Nephron progenitor cell (in vitro differentiated cells): Measurements from ENCODE around the gene GRM8.
"Not testable (repeated sequence)": the region's sequence is repeated elsewhere in the genome, so short reads cannot be mapped to it uniquely, and the experiment has no call there.

Source experiments
- DNase-seq: peaks from one replicate; pipeline ENCODE4 v3.0.0; 2021
- H3K27ac Mint-ChIP-seq: 2 replicates; pipeline ENCODE4 v1.8.0; 2021; ENCODE audit warnings: mild to moderate bottlenecking, moderate library complexity, mixed read lengths
- H3K27me3 Mint-ChIP-seq: 2 replicates; pipeline ENCODE4 v1.8.0; 2021; ENCODE audit warnings: mild to moderate bottlenecking, low read depth, mixed read lengths; ENCODE audit not compliant: poor library complexity
- H3K36me3 Mint-ChIP-seq: 2 replicates; pipeline ENCODE4 v1.8.0; 2021; ENCODE audit warnings: low read depth, mixed read lengths
- H3K4me1 Mint-ChIP-seq: 2 replicates; pipeline ENCODE4 v1.8.0; 2021; ENCODE audit warnings: mixed read lengths
- H3K4me3 Mint-ChIP-seq: 2 replicates; pipeline ENCODE4 v1.8.0; 2021; ENCODE audit warnings: mild to moderate bottlenecking, moderate library complexity, mixed read lengths
- H3K9me3 Mint-ChIP-seq: 2 replicates; pipeline ENCODE4 v1.8.0; 2021; ENCODE audit warnings: mild to moderate bottlenecking, moderate library complexity, mixed read lengths
- CTCF ChIP-seq: fragments of 200-600 bp; sonication (generic); IDR thresholded peaks from 2 replicates; pipeline ENCODE4 v1.5.0; 2021; ENCODE audit warnings: antibody characterized with exemption

The GRM8 gene

DNA sequence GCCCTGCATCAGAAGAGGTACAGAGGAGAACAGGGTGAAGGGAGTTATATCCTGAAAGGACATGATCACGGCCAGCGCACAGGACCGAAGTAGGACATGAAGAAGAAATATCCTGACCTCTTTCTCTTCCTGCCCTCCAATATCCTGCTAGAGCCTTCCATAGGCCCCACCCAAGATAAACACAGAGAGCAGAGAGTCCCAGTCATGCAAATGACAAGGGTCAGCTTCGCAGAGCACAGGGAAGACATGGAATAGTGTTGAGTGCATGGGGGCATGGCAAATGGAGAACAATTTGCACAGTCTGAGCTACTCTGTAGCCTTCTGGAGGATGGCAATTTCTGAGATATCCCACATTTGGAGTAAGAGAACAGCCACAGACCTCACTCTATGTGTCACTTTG lies 371.4 kb downstream of the GRM8 start:
- Mint-ChIP-seq H3K4me1 (peaks cover 5% of the 10 kb centered on the region), H3K27me3 (no peaks in the 10 kb centered on the region), H3K9me3 (no peaks in the 10 kb centered on the region), H3K4me3 (no peak overlapping the region), H3K36me3 (no peaks in the 10 kb centered on the region), H3K27ac (no peak overlapping the region)
- no peak for TF ChIP-seq CTCF
- DNase-seq = no peak

GRCh38 chr7:126876536-126876935 lies 376.2 kb downstream of the GRM8 start:
- H3K27ac Mint-ChIP-seq, H3K27me3 Mint-ChIP-seq, H3K36me3 Mint-ChIP-seq, DNase-seq, H3K9me3 Mint-ChIP-seq, H3K4me1 Mint-ChIP-seq, H3K4me3 Mint-ChIP-seq: not testable (repeated sequence)

- peaks cover 2% of the 10 kb centered on the region for H3K27me3 Mint-ChIP-seq
- no peak overlapping the region for H3K4me3 Mint-ChIP-seq
- no peaks in the 10 kb centered on the region for H3K4me1 Mint-ChIP-seq
- TF ChIP-seq CTCF = peak; percentile 53
- H3K27ac Mint-ChIP-seq = no peak overlapping the region
- no peaks in the 10 kb centered on the region for H3K9me3 Mint-ChIP-seq
- no peaks in the 10 kb centered on the region for H3K36me3 Mint-ChIP-seq
- no peak for DNase-seq
Observed at GRCh38 chr7:126856691-126857291, 395.9 kb downstream of the GRM8 start.

DNA sequence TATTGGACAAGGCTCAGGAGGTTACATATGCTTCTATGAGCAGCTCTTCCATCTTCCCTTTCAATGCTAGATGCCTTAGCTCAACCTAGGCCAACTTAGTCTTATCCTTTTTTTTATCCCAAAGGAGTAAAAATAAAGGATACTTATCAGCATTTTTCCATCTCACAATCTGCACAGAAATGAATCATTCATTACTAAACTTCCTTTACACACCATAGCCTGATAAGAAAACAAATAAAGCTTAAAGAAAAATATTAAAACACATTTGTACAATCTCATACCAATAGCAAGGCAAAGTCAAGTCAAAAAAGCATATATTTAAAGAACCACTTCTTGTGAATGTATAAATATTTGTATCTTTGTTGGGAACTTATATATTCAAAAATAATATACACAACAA lies 407.4 kb downstream of the GRM8 start:
- Mint-ChIP-seq H3K4me1 (no peaks in the 10 kb centered on the region), H3K4me3 (no peak overlapping the region), H3K27ac (no peak overlapping the region), H3K9me3 (no peaks in the 10 kb centered on the region), H3K36me3 (no peaks in the 10 kb centered on the region), H3K27me3 (no peaks in the 10 kb centered on the region)
- DNase-seq = no peak
- TF ChIP-seq CTCF = no peak

DNA sequence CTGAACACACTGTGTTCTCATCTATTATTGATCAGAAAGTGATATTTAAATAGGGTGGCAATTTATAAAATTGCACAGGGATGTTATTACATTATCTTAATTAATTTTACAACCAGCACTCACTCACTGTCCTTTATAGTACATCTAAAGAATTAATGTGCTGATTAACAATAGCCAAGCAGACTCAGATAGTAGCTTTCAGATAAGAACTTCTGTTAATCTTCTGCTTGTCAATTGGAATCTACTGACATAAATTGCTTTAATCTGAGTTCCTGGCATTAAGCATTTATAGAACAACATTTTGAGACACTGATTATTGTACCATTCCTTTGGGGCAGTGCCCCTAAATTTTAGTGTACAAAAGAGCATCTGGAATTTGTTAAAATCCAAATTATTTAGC lies 408.9 kb downstream of the GRM8 start:
- H3K36me3 Mint-ChIP-seq = no peaks in the 10 kb centered on the region
- no peaks in the 10 kb centered on the region for H3K9me3 Mint-ChIP-seq
- no peak overlapping the region for H3K27ac Mint-ChIP-seq
- no peaks in the 10 kb centered on the region for H3K4me1 Mint-ChIP-seq
- no peak for DNase-seq
- no peaks in the 10 kb centered on the region for H3K27me3 Mint-ChIP-seq
- no peak for TF ChIP-seq CTCF
- H3K4me3 Mint-ChIP-seq = no peak overlapping the region

- H3K4me1 Mint-ChIP-seq = no peaks in the 10 kb centered on the region
- no peak for DNase-seq
- no peak overlapping the region for H3K27ac Mint-ChIP-seq
- TF ChIP-seq CTCF = no peak
- no peaks in the 10 kb centered on the region for H3K36me3 Mint-ChIP-seq
- no peaks in the 10 kb centered on the region for H3K9me3 Mint-ChIP-seq
- H3K27me3 Mint-ChIP-seq = no peaks in the 10 kb centered on the region
- no peak overlapping the region for H3K4me3 Mint-ChIP-seq
Observed at GRCh38 chr7:126843336-126843735, 409.4 kb downstream of the GRM8 start.
